Mucosa of descending colon (tissue), 3 donors: ENCODE data around the gene ANKRD10. TPM values are rescaled to one million over a fixed set of nuclear protein-coding genes. Genes with fewer than 3 reads are reported as not detected.
"Not testable (repeated sequence)": the region's sequence is repeated elsewhere in the genome, so short reads cannot be mapped to it uniquely, and the experiment has no call there.

Experiments
- ATAC-seq: fragments of 200-7000 bp; cut with Tn5 transposase; one replicate; pipeline ENCODE4 v1.9.1; 2020; ENCODE audit warnings: mild to moderate bottlenecking, moderate library complexity
- DNase-seq, 3 donors: peaks; one replicate each; pipeline ENCODE4 v3.0.0-alpha.2; 2020
- H3K36me3 ChIP-seq: fragments of 200-600 bp; one replicate; pipeline ENCODE4 v1.8.0; 2021; ENCODE audit warnings: low read depth, mild to moderate bottlenecking
- H3K4me1 ChIP-seq: fragments of 200-600 bp; one replicate; pipeline ENCODE4 v1.8.0; 2021; ENCODE audit warnings: low read depth, mild to moderate bottlenecking
- H3K4me3 ChIP-seq: fragments of 200-600 bp; one replicate; pipeline ENCODE4 v1.8.0; 2021; ENCODE audit warnings: mild to moderate bottlenecking
- H3K9me3 ChIP-seq: fragments of 200-600 bp; one replicate; pipeline ENCODE4 v1.8.0; 2021; ENCODE audit warnings: mild to moderate bottlenecking
- intact Hi-C, 2 donors: fragments of 100-400 bp; cut with DNase I in 1 of 2; cut with micrococcal nuclease in 1 of 2; formaldehyde crosslinking; loops; one replicate each; pipeline versions ENCODE4 v1.11.0 to v1.11.1; 2022; cut with DNase I, micrococcal nuclease
- total RNA-seq, 3 donors: library from RNA; stranded (reverse); fragmentation: NEBNext Ultra II Directional in 2 of 3; extraction: Animal tissue kit (Norgen Biotek cat#: 25700) in 2 of 3; gene quantifications; one replicate each; pipeline versions ENCODE4 v1.2.1 to v1.2.4, GENCODE V29; 2021 to 2023
- TF ChIP-seq, protein P1 (sequence below): fragments of 200-600 bp; IDR thresholded peaks from one replicate; pipeline ENCODE4 v1.8.0; 2022; ENCODE audit warnings: antibody characterized with exemption, mild to moderate bottlenecking
- donor health status: DM: no; HTN: no; CAD: no; lungs with moderate emphysema.
- donor health status: DM: no; HTN: no; CAD: no.
- donor health status: DM: no; HTN: yes; CAD: no.

ANKRD10 gene
- total RNA-seq, 3 donors from 2014 or later: 120 to 157 (median 155) TPM

DNA sequence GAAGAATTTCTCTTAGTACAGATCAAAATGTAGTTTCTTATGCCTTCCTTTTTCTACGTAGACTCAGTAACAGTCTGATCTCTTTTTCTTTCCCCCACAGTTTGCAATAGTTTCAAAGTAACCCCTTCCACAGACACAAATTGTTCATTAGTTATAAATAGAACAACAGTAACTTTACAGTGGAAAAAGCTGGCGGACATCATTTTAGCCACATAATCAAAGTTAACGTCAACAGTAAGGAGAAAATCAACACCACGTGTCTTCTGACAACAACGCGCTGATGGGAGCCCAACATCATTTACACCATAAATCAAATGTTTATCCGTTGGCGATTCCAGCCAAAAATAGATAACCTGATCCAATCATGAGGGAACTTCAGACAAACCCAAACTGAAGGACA lies 76.8 kb downstream of the ANKRD10 start:
- Histone ChIP-seq H3K9me3 (no peaks in the 10 kb centered on the region), H3K4me3 (no peak overlapping the region), H3K4me1 (no peaks in the 10 kb centered on the region), H3K36me3 (no peaks in the 10 kb centered on the region)
- TF ChIP-seq, protein P1, sequence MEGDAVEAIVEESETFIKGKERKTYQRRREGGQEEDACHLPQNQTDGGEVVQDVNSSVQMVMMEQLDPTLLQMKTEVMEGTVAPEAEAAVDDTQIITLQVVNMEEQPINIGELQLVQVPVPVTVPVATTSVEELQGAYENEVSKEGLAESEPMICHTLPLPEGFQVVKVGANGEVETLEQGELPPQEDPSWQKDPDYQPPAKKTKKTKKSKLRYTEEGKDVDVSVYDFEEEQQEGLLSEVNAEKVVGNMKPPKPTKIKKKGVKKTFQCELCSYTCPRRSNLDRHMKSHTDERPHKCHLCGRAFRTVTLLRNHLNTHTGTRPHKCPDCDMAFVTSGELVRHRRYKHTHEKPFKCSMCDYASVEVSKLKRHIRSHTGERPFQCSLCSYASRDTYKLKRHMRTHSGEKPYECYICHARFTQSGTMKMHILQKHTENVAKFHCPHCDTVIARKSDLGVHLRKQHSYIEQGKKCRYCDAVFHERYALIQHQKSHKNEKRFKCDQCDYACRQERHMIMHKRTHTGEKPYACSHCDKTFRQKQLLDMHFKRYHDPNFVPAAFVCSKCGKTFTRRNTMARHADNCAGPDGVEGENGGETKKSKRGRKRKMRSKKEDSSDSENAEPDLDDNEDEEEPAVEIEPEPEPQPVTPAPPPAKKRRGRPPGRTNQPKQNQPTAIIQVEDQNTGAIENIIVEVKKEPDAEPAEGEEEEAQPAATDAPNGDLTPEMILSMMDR: no peak
- no peak for DNase-seq
- intact Hi-C loops: no loop called here
- ATAC-seq: no peak

DNA sequence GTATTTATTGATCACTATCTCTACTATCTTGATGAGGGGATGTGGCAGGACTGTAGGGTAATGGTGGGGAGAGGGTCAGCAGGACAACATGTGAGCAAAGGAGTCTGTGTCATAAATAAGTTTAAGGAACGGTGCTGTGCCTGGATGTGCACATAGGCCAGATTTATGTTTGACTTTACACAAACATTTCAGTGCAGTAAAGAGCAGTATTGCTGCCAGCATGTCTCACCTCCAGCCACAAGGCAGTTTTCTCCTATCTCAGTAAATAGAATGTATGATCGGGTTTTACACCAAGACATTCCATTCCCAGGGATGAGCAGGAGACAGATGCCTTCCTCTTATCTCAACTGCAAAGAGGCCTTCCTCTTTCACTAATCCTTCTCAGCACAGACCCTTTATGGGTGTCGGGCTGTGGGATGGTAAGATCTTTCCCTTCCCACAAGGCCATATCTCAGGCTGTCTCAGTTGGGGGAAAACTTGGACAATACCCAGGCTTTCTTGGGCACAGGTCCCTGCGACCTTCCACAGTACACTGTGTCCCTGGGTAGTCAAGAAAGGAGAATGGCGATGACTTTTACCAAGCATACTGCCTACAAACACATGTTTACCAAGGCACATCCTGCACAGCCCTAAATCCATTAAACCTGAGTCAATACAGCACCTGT lies 77.3 kb downstream of the ANKRD10 start:
- ATAC-seq, H3K36me3 ChIP-seq, H3K9me3 ChIP-seq, H3K4me3 ChIP-seq, H3K4me1 ChIP-seq, intact Hi-C loops, DNase-seq: not testable (repeated sequence)

DNA sequence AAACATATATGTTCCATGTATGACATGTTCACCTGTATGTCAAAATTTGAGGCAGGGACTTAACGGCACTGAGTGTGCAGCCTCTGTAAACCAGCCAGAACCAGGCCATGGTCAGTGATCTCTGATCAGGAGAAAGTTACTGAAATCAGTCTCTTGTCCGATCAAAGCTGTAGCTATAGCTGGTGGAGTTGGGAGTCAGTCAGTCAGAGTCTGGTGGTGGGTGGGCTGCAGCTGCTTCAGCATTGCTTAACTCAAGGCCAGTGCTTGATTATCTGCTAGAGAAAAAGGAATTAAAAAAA lies 78.3 kb downstream of the ANKRD10 start:
- no peaks in the 10 kb centered on the region for H3K36me3 ChIP-seq
- DNase-seq (no peak), ATAC-seq (no peak)
- no peaks in the 10 kb centered on the region for H3K9me3 ChIP-seq
- TF ChIP-seq, protein P1: no peak
- H3K4me3 ChIP-seq: no peak overlapping the region
- no peaks in the 10 kb centered on the region for H3K4me1 ChIP-seq
- intact Hi-C loops: no loop called here

DNA sequence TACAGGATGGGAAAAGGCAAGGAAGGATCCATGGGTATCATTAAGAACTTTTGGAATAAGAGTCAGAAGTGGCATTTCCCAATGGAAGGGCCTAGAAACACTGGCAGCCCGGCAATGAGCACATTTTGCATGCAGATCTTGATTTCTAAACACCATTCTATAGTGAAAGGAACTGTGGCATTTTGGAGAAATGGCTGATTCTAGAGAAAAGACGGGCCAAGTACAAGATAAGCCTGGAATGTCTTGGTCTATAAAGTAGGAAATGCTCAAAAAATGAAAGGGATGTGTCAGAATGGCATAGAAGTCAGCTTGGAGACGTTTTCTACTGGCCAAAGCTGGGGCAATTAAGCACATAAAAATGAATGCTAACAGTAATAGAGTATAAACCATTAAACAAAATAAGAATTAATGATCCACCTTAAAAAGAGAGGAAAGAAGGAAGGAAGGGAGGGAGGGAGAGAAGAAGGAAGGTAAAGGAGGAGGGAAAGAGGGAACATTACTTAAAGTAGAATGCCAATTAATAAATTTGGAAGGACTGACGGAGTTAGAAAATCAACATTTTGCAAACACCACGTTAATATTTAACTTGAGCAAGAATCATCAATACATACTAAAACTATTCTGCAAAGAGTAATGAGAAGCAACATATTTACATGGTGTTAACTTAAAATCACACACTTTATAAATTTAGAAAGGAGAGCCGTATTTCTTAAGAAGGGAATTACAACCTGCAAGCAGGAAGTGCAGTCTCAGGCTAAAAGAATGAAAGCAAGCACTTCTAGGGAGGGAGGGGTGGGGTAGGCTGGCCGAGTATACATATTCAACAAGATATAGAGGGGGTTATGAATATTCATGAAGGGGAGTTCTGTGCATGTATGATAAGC lies 78.9 kb downstream of the ANKRD10 start:
- no peaks in the 10 kb centered on the region for H3K9me3 ChIP-seq
- no peaks in the 10 kb centered on the region for H3K36me3 ChIP-seq
- H3K4me1 ChIP-seq: no peaks in the 10 kb centered on the region
- no peak overlapping the region for H3K4me3 ChIP-seq
- intact Hi-C loops: no loop called here
- TF ChIP-seq, protein P1: no peak
- no peak for DNase-seq
- no peak for ATAC-seq

DNA sequence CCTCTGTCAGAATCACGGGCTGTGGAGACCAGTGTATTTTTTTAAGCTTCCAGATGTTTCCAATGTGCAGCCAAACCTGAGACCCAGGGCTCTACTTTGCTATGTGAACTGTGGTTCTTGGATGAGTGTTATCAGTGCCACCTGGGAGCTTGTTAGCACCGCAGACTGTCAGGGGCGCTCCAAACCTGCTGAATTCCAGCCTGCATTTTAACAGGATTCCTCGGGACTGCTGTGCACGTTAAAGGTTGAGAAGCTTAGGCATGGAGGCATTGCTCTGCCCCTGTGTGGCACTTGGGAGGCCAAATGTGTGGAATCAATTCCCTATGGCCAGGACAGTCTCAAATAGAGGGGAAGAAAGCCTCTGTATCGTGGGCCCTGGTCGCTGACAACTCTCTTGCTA lies 80.3 kb downstream of the ANKRD10 start:
- no peak for DNase-seq
- intact Hi-C loops: no loop called here
- no peak overlapping the region for H3K4me3 ChIP-seq
- H3K36me3 ChIP-seq: no peaks in the 10 kb centered on the region
- no peaks in the 10 kb centered on the region for H3K9me3 ChIP-seq
- no peaks in the 10 kb centered on the region for H3K4me1 ChIP-seq
- TF ChIP-seq, protein P1: no peak
- no peak for ATAC-seq

DNA sequence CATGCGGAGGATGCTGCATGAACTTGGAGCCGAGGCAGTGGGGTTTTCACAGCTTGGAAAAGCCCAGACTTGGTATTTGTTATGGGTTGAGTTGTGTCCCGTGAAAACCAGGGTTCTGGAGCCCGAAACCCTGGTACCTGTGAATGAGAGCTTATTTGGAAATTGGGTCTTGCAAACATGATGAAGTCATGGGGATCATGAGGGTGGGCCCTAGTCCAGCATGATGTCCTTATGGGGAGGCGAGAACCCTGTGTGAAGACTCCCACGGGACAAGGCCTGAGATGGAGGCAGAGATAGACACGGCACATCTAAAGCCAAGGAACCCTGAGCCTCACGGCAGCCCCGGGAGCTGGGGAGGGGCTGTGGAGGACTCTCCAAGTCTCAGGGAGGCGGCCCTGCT lies 82.3 kb downstream of the ANKRD10 start:
- DNase-seq (no peak), ATAC-seq (no peak)
- no peaks in the 10 kb centered on the region for H3K4me1 ChIP-seq
- intact Hi-C loops: no loop called here
- no peak overlapping the region for H3K4me3 ChIP-seq
- TF ChIP-seq, protein P1: no peak
- H3K9me3 ChIP-seq: no peaks in the 10 kb centered on the region
- H3K36me3 ChIP-seq: no peaks in the 10 kb centered on the region
